SK-N-SH (cell line): ENCODE results near the gene CHD5. TPM values are rescaled to one million over a fixed set of nuclear protein-coding genes. Genes with fewer than 3 reads are reported as not detected.

Experiments
- CTCF ChIA-PET: fragments of 300-600, 350-600 bp; formaldehyde crosslinking; extraction: SDS; loops from one replicate; lab custom pipeline; 2021; lab: Yijun Ruan, JAX
- POLR2A ChIA-PET: fragments of 350-600 bp; sonication (Branson Sonifier 250); formaldehyde crosslinking; extraction: SDS; loops from one replicate; lab custom pipeline; 2020; ENCODE audit warnings: antibody characterized with exemption, inconsistent platforms; lab: Yijun Ruan, JAX
- DNase-seq: peaks from one replicate; pipeline ENCODE4 v3.0.0; 2012
- H2AFZ ChIP-seq: fragments of 200-600 bp; sonication (generic); 2 replicates; pipeline ENCODE4 v1.8.1; 2016; ENCODE audit warnings: antibody characterized with exemption, mild to moderate bottlenecking, low read depth
- H3F3A ChIP-seq: fragments of 200-600 bp; sonication (generic); replicated peaks from 2 replicates; pipeline ENCODE3; 2016; ENCODE audit warnings: antibody characterized with exemption, mild to moderate bottlenecking; ENCODE audit not compliant: insufficient read depth
- H3K27ac ChIP-seq, 2 experiments: fragments of 200-500 bp in 1 of 2; fragments of 200-600 bp in 1 of 2; sonication (Bioruptor generic) in 1 of 2; sonication (generic), shearing (Covaris generic) in 1 of 2; 2 replicates each; pipeline versions ENCODE4 v1.5.1 to v1.6.1; 2014 to 2016; ENCODE audit warnings: low read depth in 2 of 2, inconsistent platforms in 1 of 2, low read length in 1 of 2, mild to moderate bottlenecking in 1 of 2, mixed read lengths in 1 of 2
- H3K27me3 ChIP-seq: fragments of 200-600 bp; sonication (generic), shearing (Covaris generic); 2 replicates; pipeline ENCODE4 v1.6.1; 2016; ENCODE audit warnings: mixed run types; ENCODE audit not compliant: insufficient read depth
- H3K36me3 ChIP-seq, 2 experiments: fragments of 200-500 bp in 1 of 2; fragments of 200-600 bp in 1 of 2; sonication (Bioruptor generic) in 1 of 2; sonication (generic) in 1 of 2; replicated peaks in 1 of 2; 2 replicates each; pipeline versions ENCODE3 to v1.5.1; 2014 to 2016; ENCODE audit warnings: low read length in 1 of 2, mild to moderate bottlenecking in 1 of 2; ENCODE audit not compliant: insufficient read depth in 2 of 2, control insufficient read depth in 1 of 2
- H3K4me1 ChIP-seq, 2 experiments: fragments of 200-500 bp in 1 of 2; fragments of 200-600 bp in 1 of 2; sonication (Bioruptor generic) in 1 of 2; sonication (generic), shearing (Covaris generic) in 1 of 2; 2 replicates each; pipeline versions ENCODE4 v1.5.1 to v1.6.1; 2014 to 2016; ENCODE audit warnings: low read depth in 1 of 2, low read length in 1 of 2, mixed run types in 1 of 2; ENCODE audit not compliant: insufficient read depth in 2 of 2, control insufficient read depth in 1 of 2
- H3K4me2 ChIP-seq: fragments of 200-600 bp; sonication (generic), shearing (Covaris generic); 2 replicates; pipeline ENCODE4 v1.6.1; 2017; ENCODE audit warnings: mixed run types
- H3K4me3 ChIP-seq, 2 experiments: fragments of 200-500 bp in 1 of 2; fragments of 200-600 bp in 1 of 2; sonication (Bioruptor generic) in 1 of 2; sonication (generic), shearing (Covaris generic) in 1 of 2; 2 replicates each; pipeline versions ENCODE4 v1.5.1 to v1.8.1; 2014 to 2016; ENCODE audit warnings: low read depth in 2 of 2, inconsistent platforms in 1 of 2, low read length in 1 of 2, mild to moderate bottlenecking in 1 of 2, mixed read lengths in 1 of 2, moderate library complexity in 1 of 2
- H3K79me2 ChIP-seq: fragments of 200-600 bp; sonication (generic); 2 replicates; pipeline ENCODE4 v1.8.1; 2017; ENCODE audit warnings: mild to moderate bottlenecking; ENCODE audit not compliant: insufficient read depth
- H3K9ac ChIP-seq: fragments of 200-600 bp; sonication (generic); 2 replicates; pipeline ENCODE4 v1.6.1; 2017; ENCODE audit warnings: mixed run types
- H3K9me2 ChIP-seq: fragments of 200-600 bp; sonication (generic); 2 replicates; pipeline ENCODE4 v1.6.1; 2017; ENCODE audit warnings: mixed run types
- H3K9me3 ChIP-seq: fragments of 200-600 bp; sonication (generic); 2 replicates; pipeline ENCODE4 v1.6.1; 2017; ENCODE audit warnings: mixed run types, mild to moderate bottlenecking, moderate library complexity
- H4K20me1 ChIP-seq: fragments of 200-600 bp; sonication (generic); 2 replicates; pipeline ENCODE4 v1.6.1; 2017; ENCODE audit warnings: mild to moderate bottlenecking, mixed run types; ENCODE audit not compliant: insufficient read depth
- CHD2 ChIP-seq: fragments of 150-350 bp; IDR thresholded peaks from 2 replicates; pipeline ENCODE4 v1.6.1; 2018; ENCODE audit warnings: low read length; ENCODE audit not compliant: partially characterized antibody
- CTCF ChIP-seq: fragments of 200-600 bp; sonication (generic); IDR thresholded peaks from 2 replicates; pipeline ENCODE4 v1.6.1; 2017; ENCODE audit warnings: antibody characterized with exemption, mild to moderate bottlenecking, moderate library complexity
- FOXJ3 ChIP-seq: sonication (generic); formaldehyde crosslinking; IDR thresholded peaks from 2 replicates; pipeline ENCODE4 v1.5.1; 2020; ENCODE audit warnings: mild to moderate bottlenecking, missing genetic modification reagents
- FOXM1 ChIP-seq: IDR thresholded peaks from 2 replicates; pipeline ENCODE4 v1.4.0; 2012; ENCODE audit warnings: low read depth, mild to moderate bottlenecking
- MEF2A ChIP-seq: IDR thresholded peaks from 2 replicates; pipeline ENCODE4 v1.4.0; 2012; ENCODE audit warnings: low read depth, borderline replicate concordance
- MXI1 ChIP-seq: IDR thresholded peaks from 2 replicates; pipeline ENCODE4 v1.6.1; 2012; ENCODE audit warnings: mild to moderate bottlenecking, low read depth, low read length, improper control_type of control experiment
- POLR2AphosphoS5 ChIP-seq: IDR thresholded peaks from 2 replicates; pipeline ENCODE4 v1.6.1; 2012; ENCODE audit warnings: low read depth, low read length
- RAD21 ChIP-seq: IDR thresholded peaks from 2 replicates; pipeline ENCODE4 v1.6.1; 2012; ENCODE audit warnings: mild to moderate bottlenecking, low read length
- RFX5 ChIP-seq: IDR thresholded peaks from 2 replicates; pipeline ENCODE4 v1.6.1; 2012; ENCODE audit warnings: mild to moderate bottlenecking, improper control_type of control experiment, low read length
- SMC3 ChIP-seq: IDR thresholded peaks from 2 replicates; pipeline ENCODE4 v1.6.1; 2012; ENCODE audit warnings: low read depth, low read length, improper control_type of control experiment
- TEAD4 ChIP-seq: IDR thresholded peaks from 2 replicates; pipeline ENCODE4 v1.4.0; 2012; ENCODE audit warnings: mild to moderate bottlenecking, borderline replicate concordance; ENCODE audit not compliant: insufficient read depth
- ZBTB33 ChIP-seq: IDR thresholded peaks from 2 replicates; pipeline ENCODE4 v1.4.0; 2012; ENCODE audit warnings: low read depth, borderline replicate concordance
- WGBS: methylation state at CpG from one replicate; pipeline ENCODE4 v1.1.6; 2017; ENCODE audit warnings: low lambda C conversion rate; 5-methylcytosine and 5-hydroxymethylcytosine counted together
- polyA plus RNA-seq, 3 experiments: library from polyadenylated mRNA; depleted of rRNA; stranded (reverse); fragments of >200 nt; gene quantifications; 2 replicates each; pipeline ENCODE4 v1.2.3, GENCODE V29; 2012
- TF ChIP-seq, protein P1 (sequence below): IDR thresholded peaks from 2 replicates; pipeline ENCODE4 v1.4.0; 2012; ENCODE audit warnings: low read depth, borderline replicate concordance
- TF ChIP-seq, protein P2 (sequence below): fragments of 150-350 bp; IDR thresholded peaks from 2 replicates; pipeline ENCODE4 v1.6.1; 2016; ENCODE audit warnings: mild to moderate bottlenecking, low read depth, low read length
- TF ChIP-seq, protein P3 (sequence below): IDR thresholded peaks from 2 replicates; pipeline ENCODE4; 2012

Gene CHD5
- polyA plus RNA-seq, 1 of the 3 experiments (the other 2 are of a cell fraction): 0.26 TPM

DNA sequence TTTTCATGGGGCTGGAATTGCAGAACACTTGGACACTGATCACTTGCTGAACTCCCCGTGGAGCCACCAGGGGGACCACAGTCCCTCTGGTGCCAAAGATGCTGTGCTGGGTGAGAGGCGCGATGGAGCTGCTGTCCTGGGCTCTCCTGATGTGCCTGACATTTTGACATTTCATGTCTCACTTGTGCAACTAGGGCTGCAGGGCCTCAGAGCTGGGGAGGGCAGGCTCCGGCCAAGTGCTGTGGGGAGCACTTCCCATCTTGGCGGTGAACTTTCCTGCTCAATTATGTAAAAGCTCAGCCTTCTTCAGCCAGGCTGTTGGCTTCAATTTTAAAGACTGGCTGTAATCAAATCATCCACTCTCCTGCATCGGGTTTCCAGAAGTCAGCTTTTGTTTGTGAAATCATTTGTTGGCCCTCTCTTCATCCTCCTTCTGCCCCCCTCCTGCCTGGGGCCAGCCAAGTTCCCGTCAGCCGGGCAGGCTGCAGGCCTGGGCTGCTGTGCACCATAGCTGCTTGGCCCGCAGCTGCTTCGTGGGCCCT is 97.6 kb downstream of the CHD5 start:
- DNase-seq: peak; percentile 82
- CTCF ChIA-PET: interaction anchor here (0.6 to 5.8 kb wide), 30 partner anchors 8 to 164 kb away, joined by 3 to 47 read pairs (median 4); partner anchors contain the start of gene RPL22

More for the DNA sequence above, 97.6 kb downstream of the CHD5 start:
- POLR2A ChIA-PET: interaction anchor here (0.6 kb wide), 1 partner anchor 48 kb away, joined by 3 read pairs; no protein-coding TSS in a partner anchor
- H3K27ac ChIP-seq: no peak overlapping the region
- no peaks in the 10 kb centered on the region for H3K36me3 ChIP-seq
- H3K9me2 ChIP-seq: no peaks in the 10 kb centered on the region
- no peaks in the 10 kb centered on the region for H3K9me3 ChIP-seq
- no peaks in the 10 kb centered on the region for H3F3A ChIP-seq
- H3K9ac ChIP-seq: no peak overlapping the region
- H3K4me3 ChIP-seq: no peak overlapping the region
- H2AFZ ChIP-seq: no peak overlapping the region
- H3K27me3 ChIP-seq: no peaks in the 10 kb centered on the region
- 58% methylated on average over 6 of the region's 10 CpGs for WGBS
- TF ChIP-seq CTCF (peak; percentile 34), RFX5 (no peak), ZBTB33 (no peak), RAD21 (peak; percentile 62), MEF2A (no peak), FOXM1 (no peak), POLR2AphosphoS5 (no peak), MXI1 (no peak), SMC3 (peak; percentile 45; the same call in 1 of the 2 replicates), CHD2 (no peak), TEAD4 (no peak), FOXJ3 (no peak)
- TF ChIP-seq, protein P1, sequence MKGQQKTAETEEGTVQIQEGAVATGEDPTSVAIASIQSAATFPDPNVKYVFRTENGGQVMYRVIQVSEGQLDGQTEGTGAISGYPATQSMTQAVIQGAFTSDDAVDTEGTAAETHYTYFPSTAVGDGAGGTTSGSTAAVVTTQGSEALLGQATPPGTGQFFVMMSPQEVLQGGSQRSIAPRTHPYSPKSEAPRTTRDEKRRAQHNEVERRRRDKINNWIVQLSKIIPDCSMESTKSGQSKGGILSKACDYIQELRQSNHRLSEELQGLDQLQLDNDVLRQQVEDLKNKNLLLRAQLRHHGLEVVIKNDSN: no peak
- TF ChIP-seq, protein P2, sequence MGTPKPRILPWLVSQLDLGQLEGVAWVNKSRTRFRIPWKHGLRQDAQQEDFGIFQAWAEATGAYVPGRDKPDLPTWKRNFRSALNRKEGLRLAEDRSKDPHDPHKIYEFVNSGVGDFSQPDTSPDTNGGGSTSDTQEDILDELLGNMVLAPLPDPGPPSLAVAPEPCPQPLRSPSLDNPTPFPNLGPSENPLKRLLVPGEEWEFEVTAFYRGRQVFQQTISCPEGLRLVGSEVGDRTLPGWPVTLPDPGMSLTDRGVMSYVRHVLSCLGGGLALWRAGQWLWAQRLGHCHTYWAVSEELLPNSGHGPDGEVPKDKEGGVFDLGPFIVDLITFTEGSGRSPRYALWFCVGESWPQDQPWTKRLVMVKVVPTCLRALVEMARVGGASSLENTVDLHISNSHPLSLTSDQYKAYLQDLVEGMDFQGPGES: no peak
- TF ChIP-seq, protein P3, sequence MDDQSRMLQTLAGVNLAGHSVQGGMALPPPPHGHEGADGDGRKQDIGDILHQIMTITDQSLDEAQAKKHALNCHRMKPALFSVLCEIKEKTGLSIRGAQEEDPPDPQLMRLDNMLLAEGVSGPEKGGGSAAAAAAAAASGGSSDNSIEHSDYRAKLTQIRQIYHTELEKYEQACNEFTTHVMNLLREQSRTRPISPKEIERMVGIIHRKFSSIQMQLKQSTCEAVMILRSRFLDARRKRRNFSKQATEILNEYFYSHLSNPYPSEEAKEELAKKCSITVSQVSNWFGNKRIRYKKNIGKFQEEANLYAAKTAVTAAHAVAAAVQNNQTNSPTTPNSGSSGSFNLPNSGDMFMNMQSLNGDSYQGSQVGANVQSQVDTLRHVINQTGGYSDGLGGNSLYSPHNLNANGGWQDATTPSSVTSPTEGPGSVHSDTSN: no peak
- no peak overlapping the region for H3K4me2 ChIP-seq
- no peaks in the 10 kb centered on the region for H4K20me1 ChIP-seq
- H3K4me1 ChIP-seq: peaks cover 0 to 18% of the 10 kb centered on the region in 2 experiments; a peak in 1 of 4 replicates
- no peaks in the 10 kb centered on the region for H3K79me2 ChIP-seq
